Breast epithelium (tissue), 4 donors: ENCODE data around the gene FTSJ1. TPM values are rescaled to one million over a fixed set of nuclear protein-coding genes. Genes with fewer than 3 reads are reported as not detected.

ENCODE experiments used
- DNase-seq, 2 donors: peaks; one replicate each; pipeline ENCODE4 v3.0.0-alpha.2; 2019; ENCODE audit warnings: low spot score in 2 of 2
- H3K27ac ChIP-seq, 2 donors: fragments of 200-600 bp; sonication (generic) in 1 of 2; one replicate each; pipeline ENCODE4 v1.5.1; 2016 to 2019; ENCODE audit warnings: mild to moderate bottlenecking in 1 of 2
- H3K27me3 ChIP-seq, 2 donors: fragments of 200-600 bp; sonication (generic) in 1 of 2; one replicate each; pipeline versions ENCODE4 v1.5.1 to v1.6.0; 2017 to 2019; ENCODE audit warnings: control low read depth in 1 of 2, mild to moderate bottlenecking in 1 of 2
- H3K36me3 ChIP-seq: fragments of 200-600 bp; one replicate; pipeline ENCODE4 v1.5.1; 2019
- H3K4me1 ChIP-seq, 2 donors: fragments of 200-600 bp; sonication (generic); one replicate each; pipeline ENCODE4 v1.5.1; 2016 to 2019; ENCODE audit warnings: control low read depth in 1 of 2
- H3K4me3 ChIP-seq, 3 donors: fragments of 200-600 bp; sonication (generic); 1 replicate in 2 of 3; 2 replicates in 1 of 3; pipeline ENCODE4 v1.5.1; 2016 to 2019; ENCODE audit warnings: mild to moderate bottlenecking in 3 of 3, moderate library complexity in 2 of 3
- H3K9me3 ChIP-seq, 2 donors: fragments of 200-600 bp; sonication (generic) in 1 of 2; one replicate each; pipeline ENCODE4 v1.5.1; 2016 to 2019; ENCODE audit warnings: control low read depth in 1 of 2
- POLR2A ChIP-seq: fragments of 450-650 bp; IDR thresholded peaks from one replicate; pipeline ENCODE4 v1.6.1; 2016; ENCODE audit warnings: antibody characterized with exemption, mild to moderate bottlenecking, moderate library complexity
- POLR2AphosphoS5 ChIP-seq, 3 donors: sonication (generic); formaldehyde crosslinking; IDR thresholded peaks; one replicate each; pipeline ENCODE4 v1.6.1; 2017; ENCODE audit warnings: antibody characterized with exemption in 3 of 3
- intact Hi-C: fragments of 100-400 bp; cut with DNase I; formaldehyde crosslinking; loops from one replicate; pipeline ENCODE4 v1.15.1; 2023; ENCODE audit warnings: low total_unique reads
- total RNA-seq, 3 donors: library from RNA; depleted of rRNA; stranded (reverse); fragments of >200 nt; gene quantifications; one replicate each; pipeline ENCODE4 v1.1.0, GENCODE V29; 2016
- TF ChIP-seq, protein P1 (sequence below), 3 donors: fragments of 450-650 bp; IDR thresholded peaks; one replicate each; pipeline ENCODE4 v1.5.1; 2016 to 2017; ENCODE audit warnings: antibody characterized with exemption in 3 of 3, mild to moderate bottlenecking in 3 of 3, moderate library complexity in 3 of 3

The FTSJ1 gene
- total RNA-seq, 3 donors from 2014 or later, result 31.8 to 55.4 (median 34.8) TPM

DNA sequence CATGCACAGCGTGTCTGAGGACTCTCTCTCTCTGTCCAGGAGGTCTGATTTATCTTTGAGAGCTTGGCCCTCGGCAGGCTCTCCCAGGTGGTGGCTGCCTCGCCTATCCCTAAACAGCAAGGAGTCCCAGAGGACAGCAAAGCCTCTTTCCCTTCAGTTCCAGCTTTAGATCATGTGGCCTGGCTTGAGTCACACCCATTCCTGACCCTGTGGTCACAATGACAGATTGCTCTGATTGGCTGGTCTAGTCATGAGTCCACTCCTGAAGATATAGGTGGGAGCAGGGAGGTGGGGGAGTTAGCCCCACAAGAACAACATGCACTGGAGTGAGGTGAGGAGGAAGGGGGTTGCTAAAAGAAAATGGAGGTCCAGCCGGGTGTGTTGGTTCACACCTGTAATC is 20.7 kb downstream of the FTSJ1 start:
- DNase-seq, result no peak
- no peaks in the 10 kb centered on the region for H3K36me3 ChIP-seq
- no peaks in the 10 kb centered on the region for H3K9me3 ChIP-seq
- intact Hi-C loops, result no loop called here
- H3K27ac ChIP-seq, result no peak overlapping the region
- H3K4me3 ChIP-seq, result no peak overlapping the region
- H3K27me3 ChIP-seq, result peaks cover 0 to 32% of the 10 kb centered on the region in 2 donors
- no peaks in the 10 kb centered on the region for H3K4me1 ChIP-seq
- TF ChIP-seq POLR2A (no peak), POLR2AphosphoS5 (IDR thresholded peaks at IDR 0.05) (no peak)
- TF ChIP-seq, protein P1, sequence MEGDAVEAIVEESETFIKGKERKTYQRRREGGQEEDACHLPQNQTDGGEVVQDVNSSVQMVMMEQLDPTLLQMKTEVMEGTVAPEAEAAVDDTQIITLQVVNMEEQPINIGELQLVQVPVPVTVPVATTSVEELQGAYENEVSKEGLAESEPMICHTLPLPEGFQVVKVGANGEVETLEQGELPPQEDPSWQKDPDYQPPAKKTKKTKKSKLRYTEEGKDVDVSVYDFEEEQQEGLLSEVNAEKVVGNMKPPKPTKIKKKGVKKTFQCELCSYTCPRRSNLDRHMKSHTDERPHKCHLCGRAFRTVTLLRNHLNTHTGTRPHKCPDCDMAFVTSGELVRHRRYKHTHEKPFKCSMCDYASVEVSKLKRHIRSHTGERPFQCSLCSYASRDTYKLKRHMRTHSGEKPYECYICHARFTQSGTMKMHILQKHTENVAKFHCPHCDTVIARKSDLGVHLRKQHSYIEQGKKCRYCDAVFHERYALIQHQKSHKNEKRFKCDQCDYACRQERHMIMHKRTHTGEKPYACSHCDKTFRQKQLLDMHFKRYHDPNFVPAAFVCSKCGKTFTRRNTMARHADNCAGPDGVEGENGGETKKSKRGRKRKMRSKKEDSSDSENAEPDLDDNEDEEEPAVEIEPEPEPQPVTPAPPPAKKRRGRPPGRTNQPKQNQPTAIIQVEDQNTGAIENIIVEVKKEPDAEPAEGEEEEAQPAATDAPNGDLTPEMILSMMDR (IDR thresholded peaks at IDR 0.05), result no peak

DNA sequence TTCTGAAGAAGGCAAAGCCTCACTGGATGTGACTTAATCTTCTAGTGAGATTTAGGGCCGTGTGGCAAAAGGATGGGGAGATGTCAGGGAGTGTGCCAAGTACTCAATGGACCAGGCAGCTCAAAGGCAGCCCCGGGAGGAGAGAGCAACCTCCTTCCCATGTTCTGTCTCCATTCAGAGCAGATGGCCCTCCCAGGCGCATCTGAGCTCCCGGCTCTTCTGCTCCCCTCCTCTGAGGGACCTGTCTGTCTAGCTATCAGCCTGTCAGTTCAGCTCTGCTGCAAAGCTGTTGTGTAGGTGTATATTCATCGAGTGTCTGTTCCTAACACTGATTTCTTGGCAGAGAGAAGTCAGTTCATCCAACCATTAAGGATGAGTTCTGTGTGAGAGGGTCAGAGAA is 21.9 kb downstream of the FTSJ1 start:
- intact Hi-C loops, result no loop called here
- TF ChIP-seq POLR2A (no peak), POLR2AphosphoS5 (IDR thresholded peaks at IDR 0.05) (no peak)
- TF ChIP-seq, protein P1 (IDR thresholded peaks at IDR 0.05), result no peak
- H3K36me3 ChIP-seq, result no peaks in the 10 kb centered on the region
- H3K4me1 ChIP-seq, result no peaks in the 10 kb centered on the region
- no peak overlapping the region for H3K27ac ChIP-seq
- H3K27me3 ChIP-seq, result peaks cover 0 to 41% of the 10 kb centered on the region in 2 donors
- H3K4me3 ChIP-seq, result no peak overlapping the region
- DNase-seq, result no peak
- H3K9me3 ChIP-seq, result no peaks in the 10 kb centered on the region

DNA sequence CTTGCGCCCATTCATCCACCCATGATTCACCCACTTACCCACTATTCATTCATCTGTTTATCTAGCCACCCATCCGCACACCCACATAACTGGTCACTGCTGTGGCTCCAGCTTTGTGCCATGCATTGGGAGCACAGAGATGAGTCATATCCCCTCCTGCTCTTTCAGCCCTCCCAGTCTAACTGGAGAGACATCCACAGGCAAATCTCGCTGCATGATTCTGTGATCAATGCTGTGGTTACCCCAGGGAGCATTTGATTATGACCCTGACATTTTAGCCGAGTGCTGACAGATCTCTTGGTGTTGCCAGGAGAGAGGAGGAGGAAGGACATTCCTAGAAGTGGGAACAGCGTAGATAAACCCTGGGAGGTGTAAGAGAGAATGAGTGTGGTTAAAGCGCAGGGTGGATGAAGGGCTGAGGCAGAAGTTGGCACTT is 22.4 kb downstream of the FTSJ1 start:
- no peak for DNase-seq
- intact Hi-C loops, result no loop called here
- H3K4me3 ChIP-seq, result no peak overlapping the region
- no peaks in the 10 kb centered on the region for H3K36me3 ChIP-seq
- H3K9me3 ChIP-seq, result no peaks in the 10 kb centered on the region
- peaks cover 0 to 43% of the 10 kb centered on the region in 2 donors for H3K27me3 ChIP-seq
- TF ChIP-seq POLR2A (no peak), POLR2AphosphoS5 (IDR thresholded peaks at IDR 0.05) (no peak)
- TF ChIP-seq, protein P1 (IDR thresholded peaks at IDR 0.05), result no peak
- no peaks in the 10 kb centered on the region for H3K4me1 ChIP-seq
- H3K27ac ChIP-seq, result no peak overlapping the region

GRCh38 chrX:48504261-48504660 is 28.3 kb downstream of the FTSJ1 start:
- no peaks in the 10 kb centered on the region for H3K4me1 ChIP-seq
- intact Hi-C loops, result no loop called here
- H3K36me3 ChIP-seq, result no peaks in the 10 kb centered on the region
- DNase-seq, result no peak
- peaks cover 0 to 33% of the 10 kb centered on the region in 2 donors for H3K27me3 ChIP-seq
- no peak overlapping the region for H3K4me3 ChIP-seq
- TF ChIP-seq POLR2AphosphoS5 (IDR thresholded peaks at IDR 0.05) (no peak), POLR2A (no peak)
- TF ChIP-seq, protein P1 (IDR thresholded peaks at IDR 0.05), result no peak
- H3K9me3 ChIP-seq, result no peaks in the 10 kb centered on the region
- H3K27ac ChIP-seq, result no peak overlapping the region

DNA sequence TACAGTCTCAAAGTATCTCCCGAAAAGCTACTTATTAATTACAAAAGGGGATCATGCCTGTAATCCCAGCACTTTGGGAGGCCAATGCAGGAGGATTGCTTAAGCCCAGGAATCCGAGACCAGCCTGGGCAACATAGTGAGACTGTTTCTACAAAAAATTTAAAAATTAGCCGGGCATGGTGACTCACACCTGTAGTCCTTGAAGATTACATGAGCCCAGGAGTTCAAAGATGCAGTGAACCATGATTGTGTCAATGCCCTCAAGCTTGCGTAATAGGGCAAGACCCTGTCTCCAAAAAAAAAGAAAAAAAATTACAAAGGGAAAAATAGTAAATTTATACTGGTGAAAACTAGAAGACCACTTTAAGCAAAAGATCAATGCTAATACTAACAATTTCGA is 29.5 kb downstream of the FTSJ1 start:
- Histone ChIP-seq H3K36me3 (no peaks in the 10 kb centered on the region), H3K4me1 (no peaks in the 10 kb centered on the region), H3K27ac (no peak overlapping the region), H3K4me3 (no peak overlapping the region), H3K9me3 (no peaks in the 10 kb centered on the region), H3K27me3 (peaks cover 0 to 29% of the 10 kb centered on the region in 2 donors)
- TF ChIP-seq, protein P1 (IDR thresholded peaks at IDR 0.05), result no peak
- no peak for TF ChIP-seq POLR2A
- no peak for TF ChIP-seq POLR2AphosphoS5 (IDR thresholded peaks at IDR 0.05)
- no peak for DNase-seq
- intact Hi-C loops, result no loop called here
